HG02623 (cell line): ENCODE measurements around the gene TAS2R19.

Experiments used
- ATAC-seq: cut with Tn5 transposase; IDR thresholded peaks from one replicate; pipeline ENCODE4 v1.9.1; 2021; ENCODE audit warnings: moderate library complexity; ENCODE audit not compliant: unreplicated experiment

TAS2R19 gene

DNA sequence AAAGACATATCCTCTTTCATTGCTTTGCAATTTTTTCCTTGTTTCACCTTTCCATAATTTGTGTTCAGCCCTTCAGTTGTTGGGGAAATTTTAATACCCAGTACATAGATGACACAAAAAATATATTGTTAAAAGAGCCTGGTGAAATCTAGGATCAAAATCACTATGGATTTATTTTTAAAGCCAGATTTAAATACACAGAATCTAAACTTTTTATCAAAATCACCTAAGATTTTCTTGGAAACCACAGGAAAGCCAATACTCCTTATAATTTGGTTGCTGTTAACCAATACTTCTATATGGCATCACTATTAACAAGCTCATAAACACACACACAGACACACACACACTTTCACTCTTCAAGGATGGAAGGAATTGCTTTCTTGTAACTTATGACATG is 24.2 kb downstream of the TAS2R19 start, which contains the start of gene TAS2R20:
TAS2R20 (minus strand) TSS at position 101 of the 400 bp plus-strand sequence. CDS start 429 bp downstream, outside the sequence.
- ATAC-seq = no peak

DNA sequence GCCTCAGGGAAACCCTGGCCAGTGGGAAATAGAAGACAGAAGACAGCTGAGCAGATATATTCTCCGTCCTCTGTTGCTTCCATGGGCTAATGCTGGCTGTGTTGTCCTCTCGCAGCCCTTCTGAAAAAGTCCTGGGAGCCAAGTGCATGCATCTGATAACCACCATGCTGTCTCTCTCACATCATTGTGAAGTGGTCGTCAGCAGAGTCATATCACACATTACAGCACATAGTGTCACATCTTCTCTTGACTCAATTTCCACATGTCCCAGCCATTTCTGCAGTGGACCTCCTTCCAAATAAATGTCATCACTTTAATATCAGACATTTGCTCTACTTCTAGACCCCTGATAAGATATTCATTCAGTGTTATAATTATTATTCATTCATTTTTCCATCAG is 28.1 kb downstream of the TAS2R19 start:
- ATAC-seq = no peak

DNA sequence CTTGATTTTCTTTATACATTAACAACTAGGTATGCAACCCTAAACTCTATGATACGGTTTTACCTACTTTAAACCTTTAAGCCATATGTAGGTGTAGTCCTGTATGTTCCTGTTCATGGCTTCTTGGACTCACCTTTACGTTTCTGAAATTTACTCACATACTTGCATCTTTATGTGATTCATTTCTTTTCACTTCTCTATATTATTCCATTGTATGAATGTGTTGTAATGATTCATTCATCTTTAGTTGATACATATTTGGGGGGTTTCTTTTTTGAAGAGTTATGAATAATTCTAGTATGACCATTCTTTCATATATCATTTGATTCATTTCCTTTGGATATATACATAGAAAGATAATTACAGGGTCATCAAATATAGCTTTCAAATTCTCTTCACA is 33.3 kb downstream of the TAS2R19 start:
- ATAC-seq = no peak

DNA sequence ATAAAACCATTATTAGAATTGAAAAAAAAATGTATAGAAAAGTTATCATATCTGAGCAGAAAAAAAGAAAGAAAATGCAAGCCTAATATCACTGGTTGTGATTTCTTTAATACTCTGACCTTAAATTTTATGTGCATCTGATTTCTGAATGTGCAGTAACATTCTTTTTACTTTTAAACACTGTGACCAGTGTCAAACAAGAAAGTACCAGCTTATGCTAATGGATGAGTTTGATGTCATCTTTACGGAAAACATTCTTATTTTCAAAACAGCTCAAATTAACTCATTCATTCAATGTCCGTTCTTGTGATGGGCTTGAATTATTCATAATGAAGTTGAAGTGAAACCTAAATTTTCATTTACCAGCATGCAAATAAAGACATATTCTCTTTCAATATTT is 35.6 kb downstream of the TAS2R19 start, which contains the start of gene TAS2R50:
TAS2R50 (minus strand) TSS at position 101 of the 400 bp plus-strand sequence; CDS start at position 49, 52 bp downstream.
- no peak for ATAC-seq

GRCh38 chr12:10982244-10982643 is 40.2 kb downstream of the TAS2R19 start:
- no peak for ATAC-seq

- no peak for ATAC-seq
Observed at GRCh38 chr12:10974965-10975364, 47.5 kb downstream of the TAS2R19 start.
